ENCODE measurements around the gene TRAF7.

Gene TRAF7

DNA sequence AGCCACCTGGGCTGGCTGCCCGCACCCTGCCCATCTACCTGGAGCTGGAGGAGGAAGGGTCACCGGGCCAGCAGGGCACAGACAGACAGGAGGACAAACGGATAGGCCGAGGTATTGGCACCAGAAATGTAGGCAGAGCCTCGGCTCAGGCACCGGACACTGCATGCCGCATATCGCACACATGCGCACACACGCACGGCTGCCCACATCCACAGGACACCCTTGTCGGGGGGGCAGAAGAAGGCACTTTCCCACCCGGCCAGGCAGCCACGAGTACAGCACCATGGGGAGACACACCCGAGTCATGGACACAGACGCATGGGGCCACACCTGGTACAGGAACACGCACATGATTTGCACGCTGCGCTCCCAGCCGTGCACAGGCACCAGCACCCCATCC is 26.4 kb downstream of the TRAF7 start:
- DNase-seq (ENCODE audit: low read depth in 2 of 2), result no peak

GRCh38 chr16:2183671-2184070 is 28.1 kb downstream of the TRAF7 start:
- no peak for DNase-seq (ENCODE audit: low read depth in 2 of 2)

DNA sequence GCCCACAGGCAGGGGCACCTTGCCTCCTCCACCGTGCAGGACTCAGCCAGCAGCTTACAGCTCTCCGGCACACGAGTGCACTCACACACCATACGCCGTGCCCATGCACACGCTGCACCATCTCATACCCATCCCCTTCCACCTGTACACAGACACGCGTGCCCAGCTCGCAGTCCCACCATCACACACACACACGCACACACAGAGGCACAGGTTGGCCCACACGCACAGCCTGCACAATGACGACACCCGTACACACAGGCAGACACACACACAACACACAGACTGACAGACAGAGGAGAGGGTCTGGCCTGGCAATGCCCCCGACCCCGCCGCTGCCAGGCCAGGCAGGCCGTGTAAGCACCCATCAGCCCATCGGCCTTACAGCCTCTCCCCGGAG is 28.8 kb downstream of the TRAF7 start:
- no peak for DNase-seq (ENCODE audit: low read depth in 2 of 2)

- DNase-seq (ENCODE audit: low read depth in 2 of 2), result no peak
Measured at GRCh38 chr16:2184962-2185361, 29.4 kb downstream of the TRAF7 start.

DNA sequence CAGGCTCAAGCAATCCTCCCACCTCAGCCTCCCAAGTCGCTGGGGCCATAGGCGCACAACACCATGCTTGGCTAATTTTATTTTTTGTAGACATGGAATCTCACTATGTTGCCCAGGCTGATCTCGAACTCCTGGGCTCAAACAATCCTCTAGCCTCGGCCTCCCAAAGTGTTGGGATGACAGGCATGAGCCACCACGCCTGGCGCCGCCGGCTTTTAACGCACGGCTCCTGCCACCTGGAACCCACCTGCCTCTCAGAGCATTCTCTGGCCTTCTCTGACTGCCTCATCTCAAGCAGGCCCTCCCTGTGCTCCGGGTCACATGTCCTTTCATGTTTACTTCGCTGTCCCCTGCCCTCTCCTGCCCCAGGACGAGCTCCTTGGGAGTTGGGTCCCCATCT is 30.5 kb downstream of the TRAF7 start:
- no peak for DNase-seq (ENCODE audit: low read depth in 2 of 2)

GRCh38 chr16:2186505-2186904 is 30.9 kb downstream of the TRAF7 start:
- DNase-seq (ENCODE audit: low read depth in 2 of 2), result no peak

DNA sequence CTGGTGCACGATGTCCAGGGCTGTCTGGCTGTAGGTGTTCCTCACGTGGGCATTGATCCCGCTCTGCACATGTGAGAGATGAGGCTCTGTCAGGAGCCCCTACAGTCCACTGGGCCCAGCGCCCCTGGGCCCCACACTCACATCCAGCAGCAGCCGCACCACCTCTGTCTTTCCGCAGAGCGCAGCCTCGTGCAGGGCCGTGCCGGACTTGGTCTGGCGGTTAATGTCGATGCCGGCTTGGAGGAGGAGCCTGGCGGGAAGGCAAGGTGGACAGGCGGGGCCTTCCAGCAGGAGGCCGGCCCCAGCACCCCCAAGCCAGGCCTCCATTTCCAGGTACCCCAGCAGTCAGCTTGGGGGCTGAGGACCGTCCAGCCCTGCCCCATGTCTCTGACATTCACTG is 31.6 kb downstream of the TRAF7 start:
- DNase-seq (ENCODE audit: low read depth in 2 of 2), result no peak

- DNase-seq (ENCODE audit: low read depth in 2 of 2), result no peak
Measured at GRCh38 chr16:2188395-2188794, 32.8 kb downstream of the TRAF7 start.

GRCh38 chr16:2189252-2189893 is 33.8 kb downstream of the TRAF7 start:
- no peak for DNase-seq (ENCODE audit: low read depth in 2 of 2)

DNA sequence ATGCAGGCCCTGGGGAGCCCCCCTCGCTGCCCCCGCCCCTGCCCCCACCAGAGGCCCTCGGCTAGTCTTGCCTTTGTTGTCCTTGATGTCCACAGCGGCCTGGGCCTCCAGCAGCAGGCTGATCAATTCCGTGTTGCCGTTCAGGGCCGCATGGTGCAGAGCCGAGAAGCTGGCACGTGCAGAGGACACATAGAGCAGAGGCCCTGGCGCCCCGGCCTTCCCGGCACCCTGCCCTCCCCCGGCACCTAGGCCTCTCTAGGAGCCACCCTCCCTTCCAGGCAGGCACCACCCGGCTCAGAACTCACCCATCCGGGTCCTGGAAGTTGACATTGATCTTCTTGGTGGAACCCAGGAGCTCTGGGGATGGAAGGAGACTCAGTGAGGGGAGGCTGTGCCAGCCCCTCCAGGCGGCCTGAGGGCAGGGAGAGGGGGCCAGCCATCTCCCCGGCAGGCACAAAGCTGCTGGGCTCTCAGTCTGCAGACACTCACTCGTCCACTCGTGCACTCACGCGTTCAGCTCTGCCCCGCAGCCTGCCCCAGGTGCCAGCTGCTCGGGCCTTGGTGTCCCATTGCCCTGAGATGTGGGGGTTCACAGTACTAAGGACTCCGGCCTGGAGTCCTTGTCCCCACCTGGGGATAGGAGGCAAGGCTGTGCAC is 34.5 kb downstream of the TRAF7 start:
- DNase-seq (ENCODE audit: low read depth in 2 of 2), result no peak

DNA sequence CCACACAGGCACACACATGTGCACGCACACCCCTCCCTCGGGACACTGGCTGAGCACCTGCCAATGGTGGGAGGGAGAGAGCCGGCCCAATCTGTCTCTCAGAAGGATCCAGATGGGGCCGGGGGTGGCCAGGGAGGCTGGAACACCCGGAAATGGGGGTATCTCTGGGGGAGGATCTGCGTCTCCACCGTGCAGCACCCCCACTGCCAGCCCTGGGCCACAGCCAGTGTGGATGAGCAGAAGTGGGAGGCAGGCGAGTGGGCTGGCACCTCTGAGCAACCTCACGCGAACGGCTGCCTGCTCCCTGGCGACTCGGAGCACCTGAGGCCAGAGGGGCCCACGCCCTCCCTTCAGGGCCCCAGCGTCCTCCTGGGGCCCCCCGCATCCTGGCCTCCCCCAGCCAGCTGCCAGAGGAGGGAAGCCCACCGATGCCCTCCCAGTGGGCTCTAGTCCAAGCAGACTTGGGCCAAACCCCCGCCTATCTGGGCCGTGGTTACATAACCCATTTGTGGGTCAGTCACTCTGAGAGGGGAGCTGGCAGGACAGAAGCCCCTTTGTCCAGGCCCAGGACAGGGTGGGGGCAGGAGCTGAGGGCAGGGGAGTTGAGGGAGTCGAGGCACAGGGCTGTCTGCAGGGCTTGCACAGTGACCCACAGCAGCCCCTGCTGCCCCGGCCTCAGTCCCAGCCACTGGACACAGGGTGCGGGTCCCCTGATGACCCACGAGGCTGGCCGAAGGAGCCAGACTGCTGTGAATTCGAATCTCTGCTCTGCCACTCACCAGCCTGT is 35.3 kb downstream of the TRAF7 start:
- no peak for DNase-seq (ENCODE audit: low read depth in 2 of 2)

DNA sequence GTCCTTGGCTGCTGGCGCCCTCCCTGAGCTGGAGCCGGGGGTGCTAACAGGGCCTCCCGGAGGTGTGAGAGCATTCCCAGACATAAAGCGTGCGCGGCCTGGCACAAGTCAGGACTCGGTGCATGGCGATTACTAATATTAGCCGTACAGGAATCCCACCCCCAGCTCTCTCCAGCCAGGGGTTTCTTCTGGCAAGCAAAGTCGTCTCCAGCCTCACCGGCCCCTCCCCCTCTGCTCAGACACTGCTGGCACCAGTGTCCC is 35.8 kb downstream of the TRAF7 start:
- DNase-seq (ENCODE audit: low read depth in 2 of 2), result no peak

DNA sequence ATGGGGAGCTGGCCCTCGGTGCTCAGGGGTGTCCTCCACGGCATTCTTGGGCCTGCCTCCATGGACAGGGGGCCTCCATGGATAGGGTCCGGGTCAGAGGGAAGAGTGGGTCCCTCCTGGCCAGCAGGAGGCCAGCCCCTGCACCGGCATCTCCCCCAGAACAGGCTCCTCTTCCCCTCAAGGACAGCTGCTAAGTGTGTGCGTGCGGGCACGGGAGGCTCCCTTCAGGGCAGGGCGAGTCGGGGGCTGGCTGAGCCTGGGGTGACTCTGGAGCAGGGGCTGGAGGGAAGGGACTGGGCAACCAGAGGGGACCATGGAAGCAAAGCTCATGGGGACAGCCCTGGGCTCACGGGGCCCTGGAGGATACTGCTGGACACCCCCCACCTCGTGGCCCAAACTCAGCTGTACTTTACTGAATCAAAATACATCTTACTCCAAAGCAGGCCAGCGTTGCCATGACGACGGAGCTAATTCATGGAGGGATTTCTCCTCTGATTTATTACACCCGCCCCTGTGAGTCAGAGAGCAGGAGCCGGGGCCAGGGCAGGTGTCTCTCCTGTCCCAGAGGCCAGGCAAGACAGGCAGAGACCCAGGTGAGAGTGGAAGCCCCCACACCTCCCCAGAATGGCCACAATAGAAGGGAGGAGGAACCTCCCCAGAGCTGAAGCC is 38.7 kb downstream of the TRAF7 start:
- no peak for DNase-seq (ENCODE audit: low read depth in 2 of 2)

GRCh38 chr16:2194852-2195321 is 39.3 kb downstream of the TRAF7 start:
- no peak for DNase-seq (ENCODE audit: low read depth in 2 of 2)

GRCh38 chr16:2195322-2196161 is 40.0 kb downstream of the TRAF7 start:
- no peak for DNase-seq (ENCODE audit: low read depth in 2 of 2)

GRCh38 chr16:2196162-2196980 is 40.8 kb downstream of the TRAF7 start, which contains the start of gene CASKIN1:
CASKIN1 (minus strand) TSS chr16:2196605; CDS start chr16:2196432, 173 bp downstream.
- no peak for DNase-seq (ENCODE audit: low read depth in 2 of 2)

GRCh38 chr16:2196981-2197511 is 41.5 kb downstream of the TRAF7 start:
- DNase-seq (ENCODE audit: low read depth in 2 of 2), result no peak

- DNase-seq (ENCODE audit: low read depth in 2 of 2), result no peak
Measured at GRCh38 chr16:2197765-2198164, 42.2 kb downstream of the TRAF7 start.

GRCh38 chr16:2198283-2198682 is 42.7 kb downstream of the TRAF7 start:
- DNase-seq (ENCODE audit: low read depth in 2 of 2), result no peak

- DNase-seq (ENCODE audit: low read depth in 2 of 2), result no peak
Measured at GRCh38 chr16:2199095-2199494, 43.5 kb downstream of the TRAF7 start.

All from fibroblast of skin of left quadriceps (primary cell).